IMR-90 (cell line): ENCODE measurements around the gene COX7A2L. TPM values are rescaled to one million over a fixed set of nuclear protein-coding genes. Genes with fewer than 3 reads are reported as not detected.

ENCODE experiments used
- ATAC-seq: fragments of 200-7000 bp; cut with Tn5 transposase; 2 replicates; pipeline ENCODE4 v1.9.1; 2020; ENCODE audit warnings: low read depth, mild to moderate bottlenecking, moderate library complexity
- BruUV-seq: library from RNA; stranded (reverse); fragments of 400-500 nt; replicated peaks from 2 replicates; lab custom pipeline; 2021; lab: Mats Ljungman, UMichigan
- CTCF ChIA-PET: fragments of 300-600 bp; formaldehyde crosslinking; extraction: SDS; loops from one replicate; lab custom pipeline; 2021; ENCODE audit warnings: antibody characterized with exemption; lab: Yijun Ruan, JAX
- POLR2A ChIA-PET: fragments of 300-600 bp; sonication (Branson Sonifier 250); formaldehyde crosslinking; loops from one replicate; lab custom pipeline; 2022; ENCODE audit warnings: antibody characterized with exemption; ENCODE audit not compliant: unreplicated experiment; lab: Charles Lee
- DNase-seq: peaks from one replicate; pipeline ENCODE4 v3.0.0; 2013
- H2AFZ ChIP-seq: replicated peaks from 2 replicates; pipeline ENCODE3; 2013; ENCODE audit warnings: low read length, mild to moderate bottlenecking; ENCODE audit not compliant: poor library complexity
- H2AK5ac ChIP-seq: 2 replicates; pipeline ENCODE4 v1.6.1; 2013; ENCODE audit warnings: low read depth, low read length, inconsistent platforms
- H2AK9ac ChIP-seq: replicated peaks from 2 replicates; pipeline ENCODE3; 2013; ENCODE audit warnings: mild to moderate bottlenecking, low read depth, low read length, moderate library complexity; ENCODE audit not compliant: poor library complexity
- H2BK120ac ChIP-seq: 2 replicates; pipeline ENCODE4 v1.6.1; 2013; ENCODE audit warnings: low read depth, low read length, inconsistent platforms
- H2BK15ac ChIP-seq: 3 replicates; pipeline ENCODE4 v1.6.1; 2013; ENCODE audit warnings: low read depth, low read length, inconsistent platforms
- H2BK20ac ChIP-seq: 2 replicates; pipeline ENCODE4 v1.6.1; 2013; ENCODE audit warnings: low read depth, mild to moderate bottlenecking, inconsistent platforms, low read length, moderate library complexity
- H2BK5ac ChIP-seq: 2 replicates; pipeline ENCODE4 v1.6.1; 2013; ENCODE audit warnings: mild to moderate bottlenecking, low read depth, low read length, inconsistent platforms; ENCODE audit not compliant: poor library complexity, severe bottlenecking
- H3K14ac ChIP-seq: replicated peaks from 2 replicates; pipeline ENCODE4 v1.6.1; 2013; ENCODE audit warnings: low read depth, low read length, inconsistent platforms
- H3K18ac ChIP-seq: 2 replicates; pipeline ENCODE4 v1.6.1; 2013; ENCODE audit warnings: low read depth, low read length, control low read depth
- H3K23ac ChIP-seq: 2 replicates; pipeline ENCODE4 v1.6.1; 2013; ENCODE audit warnings: low read depth, low read length, inconsistent platforms
- H3K27ac ChIP-seq: 2 replicates; pipeline ENCODE4 v1.5.1; 2013; ENCODE audit warnings: mild to moderate bottlenecking, control low read depth, low read length; ENCODE audit not compliant: insufficient read depth
- H3K27me3 ChIP-seq: 2 replicates; pipeline ENCODE4 v1.6.1; 2013; ENCODE audit warnings: low read length; ENCODE audit not compliant: control insufficient read depth, insufficient read depth
- H3K36me3 ChIP-seq: 2 replicates; pipeline ENCODE4 v1.6.1; 2013; ENCODE audit warnings: low read length, mixed read lengths; ENCODE audit not compliant: control insufficient read depth, insufficient read depth
- H3K4ac ChIP-seq: 2 replicates; pipeline ENCODE4 v1.6.1; 2013; ENCODE audit warnings: low read depth, low read length, inconsistent platforms
- H3K4me1 ChIP-seq: 2 replicates; pipeline ENCODE4 v1.6.1; 2013; ENCODE audit warnings: low read length, mixed read lengths; ENCODE audit not compliant: control insufficient read depth, insufficient read depth
- H3K4me2 ChIP-seq: 2 replicates; pipeline ENCODE4 v1.6.1; 2013; ENCODE audit warnings: low read depth, mild to moderate bottlenecking, control low read depth, low read length, moderate library complexity
- H3K4me3 ChIP-seq: 2 replicates; pipeline ENCODE4 v1.5.1; 2013; ENCODE audit warnings: low read depth, mild to moderate bottlenecking, control low read depth, low read length, moderate library complexity; ENCODE audit not compliant: insufficient read depth
- H3K56ac ChIP-seq: 2 replicates; pipeline ENCODE4 v1.6.1; 2013; ENCODE audit warnings: low read length, inconsistent platforms; ENCODE audit not compliant: insufficient read depth; ENCODE audit errors: extremely low read depth
- H3K79me1 ChIP-seq, 2 experiments: 2 replicates each; pipeline ENCODE4 v1.6.1; 2013; ENCODE audit warnings: low read length in 2 of 2, inconsistent platforms in 1 of 2, low read depth in 1 of 2
- H3K9ac ChIP-seq: 2 replicates; pipeline ENCODE4 v1.6.1; 2013; ENCODE audit warnings: low read depth, low read length, control low read depth
- H3K9me1 ChIP-seq: 2 replicates; pipeline ENCODE4 v1.6.1; 2013; ENCODE audit warnings: low read length, inconsistent platforms; ENCODE audit not compliant: insufficient read depth
- H3K9me3 ChIP-seq: 2 replicates; pipeline ENCODE4 v1.6.1; 2013; ENCODE audit warnings: low read length; ENCODE audit not compliant: control insufficient read depth, insufficient read depth
- H4K20me1 ChIP-seq: 2 replicates; pipeline ENCODE4 v1.6.1; 2013; ENCODE audit warnings: low read length, inconsistent platforms; ENCODE audit not compliant: insufficient read depth
- H4K5ac ChIP-seq: 2 replicates; pipeline ENCODE4 v1.6.1; 2013; ENCODE audit warnings: mild to moderate bottlenecking, low read depth, low read length, control low read depth
- H4K8ac ChIP-seq, 2 experiments: 2 replicates each; pipeline ENCODE4 v1.6.1; 2013; ENCODE audit warnings: low read depth in 2 of 2, low read length in 2 of 2, control low read depth in 1 of 2, inconsistent platforms in 1 of 2
- H4K91ac ChIP-seq: 2 replicates; pipeline ENCODE4 v1.6.1; 2013; ENCODE audit warnings: low read depth, low read length, inconsistent platforms; ENCODE audit not compliant: insufficient read depth
- BHLHE40 ChIP-seq: fragments of 150-350 bp; IDR thresholded peaks from 2 replicates; pipeline ENCODE4 v1.6.1; 2016; ENCODE audit warnings: mild to moderate bottlenecking, low read depth, low read length
- MAFK ChIP-seq: IDR thresholded peaks from 2 replicates; pipeline ENCODE4 v1.6.1; 2012; ENCODE audit warnings: low read depth, low read length, improper control_type of control experiment
- POLR2A ChIP-seq: IDR thresholded peaks from 2 replicates; pipeline ENCODE4 v1.6.1; 2012; ENCODE audit warnings: mild to moderate bottlenecking, low read depth, low read length
- WGBS, 2 experiments: methylation state at CpG; one replicate each; pipeline versions ENCODE4 v1.1.5 to v1.1.7; 2013; ENCODE audit warnings: missing lambda C conversion rate in 2 of 2; ENCODE audit not compliant: insufficient read length in 1 of 2; ENCODE audit errors: extremely low coverage in 2 of 2; 5-methylcytosine and 5-hydroxymethylcytosine counted together
- dilution Hi-C: fragments of 300-500 bp; cut with HindIII; formaldehyde crosslinking; loops from one replicate; pipeline ENCODE4 v1.14.3; 2018; ENCODE audit warnings: low sequenced_read_pairs; ENCODE audit not compliant: unreplicated experiment
- in situ Hi-C: fragments of 300-500 bp; cut with MboI; formaldehyde crosslinking; loops from 3 replicates; pipeline ENCODE4 v1.14.3; 2019; ENCODE audit warnings: low sequenced_read_pairs, inconsistent platforms, mixed read lengths
- intact Hi-C: fragments of 100-400 bp; cut with micrococcal nuclease; formaldehyde crosslinking; loops from 2 replicates; pipeline ENCODE4 v1.10.0; 2022
- polyA plus RNA-seq, 3 experiments: library from polyadenylated mRNA; depleted of rRNA; stranded (reverse); fragments of >200 nt; gene quantifications; 2 replicates each; pipeline ENCODE4 v1.2.3, GENCODE V29; 2012; ENCODE audit warnings: low replicate concordance in 1 of 3
- total RNA-seq: library from RNA; depleted of rRNA; stranded (reverse); fragments of >200 nt; gene quantifications from 2 replicates; pipeline ENCODE4 v1.2.3, GENCODE V29; 2012

COX7A2L gene
- total and polyA plus RNA-seq, 2 of the 4 experiments (the other 2 are of a cell fraction) = 123 to 132 TPM

DNA sequence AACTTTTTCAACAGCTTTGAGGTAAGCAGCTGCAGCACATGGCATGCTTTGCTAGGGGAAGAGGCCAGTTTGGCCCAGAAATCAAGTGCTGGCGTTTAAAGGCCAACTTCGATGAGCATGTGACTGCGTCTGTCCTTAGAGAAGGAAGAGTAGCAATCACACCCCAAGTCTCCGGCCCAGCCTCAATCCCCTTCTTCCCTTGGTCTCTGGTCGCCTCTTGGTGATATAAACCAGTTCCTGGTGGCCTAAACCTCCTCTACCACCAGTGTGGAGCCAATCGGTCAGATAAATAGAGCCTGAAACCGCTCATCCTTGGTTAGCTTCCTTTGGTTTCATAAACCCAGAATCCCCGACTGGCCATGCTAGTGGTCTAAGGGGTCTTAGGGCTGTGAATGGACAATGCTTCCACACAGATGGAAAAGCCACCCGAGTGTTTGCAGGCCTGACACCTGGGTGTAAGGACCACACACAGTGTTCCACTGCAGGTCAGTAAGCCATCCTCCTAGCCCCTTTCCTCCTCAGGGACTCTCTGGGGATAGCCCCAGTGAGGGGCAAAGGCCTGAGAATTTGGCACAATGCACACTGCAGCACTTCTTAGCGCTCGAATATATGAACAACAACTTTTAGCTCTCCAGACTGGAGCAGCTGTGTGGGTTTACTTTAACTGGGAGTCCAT is 23.0 kb upstream of the COX7A2L start:
- ChIA-PET POLR2A (no interaction called here), CTCF (interaction anchor here (0.6 kb wide), 2 partner anchors 13 to 23 kb away, joined by 3 to 6 read pairs; no protein-coding TSS in a partner anchor)
- Histone ChIP-seq H3K4me1 (no peaks in the 10 kb centered on the region), H4K20me1 (no peaks in the 10 kb centered on the region), H3K36me3 (no peaks in the 10 kb centered on the region), H2BK20ac (no peak overlapping the region), H3K27me3 (peaks cover 12% of the 10 kb centered on the region), H4K5ac (no peak overlapping the region), H3K4ac (no peak overlapping the region), H3K9me1 (no peaks in the 10 kb centered on the region), H2AK5ac (no peak overlapping the region), H3K4me3 (no peak overlapping the region), H3K9ac (no peak overlapping the region), H2BK120ac (no peak overlapping the region), H3K18ac (no peak overlapping the region), H3K79me1 (no peaks in the 10 kb centered on the region), H2BK15ac (no peak overlapping the region), H2AK9ac (no peak overlapping the region), H3K23ac (no peak overlapping the region), H3K4me2 (no peak overlapping the region), H4K8ac (no peak overlapping the region), H3K56ac (no peak overlapping the region), H2BK5ac (no peak overlapping the region), H4K91ac (no peak overlapping the region), H3K9me3 (no peaks in the 10 kb centered on the region), H2AFZ (no peak overlapping the region), H3K27ac (no peak overlapping the region), H3K14ac (no peak overlapping the region)
- ATAC-seq (no peak), DNase-seq (no peak)
- in situ Hi-C loops = no loop called here
- BruUV-seq = no TSS peak
- dilution Hi-C loops = no loop called here
- intact Hi-C loops = no loop called here
- WGBS, 2 experiments = no CpG with 5 or more reads among the region's 11 CpGs
- TF ChIP-seq BHLHE40 (no peak), MAFK (no peak), POLR2A (no peak)
